Erythroblast (primary cell): Measurements from ENCODE around the gene EIF4B.

Experiments used
- GATA1 ChIP-seq: IDR thresholded peaks from 2 replicates; pipeline ENCODE4 v1.6.1; 2011; ENCODE audit warnings: low read depth, mild to moderate bottlenecking, control low read depth, low read length, moderate library complexity
- POLR2A ChIP-seq: IDR thresholded peaks from 2 replicates; pipeline ENCODE4 v1.6.1; 2011; ENCODE audit warnings: mild to moderate bottlenecking, low read length

- no peak for TF ChIP-seq POLR2A
- TF ChIP-seq GATA1, result no peak
These were observed 68.7 kb downstream of the EIF4B start for GRCh38 chr12:53074999-53075370.
